Upper lobe of left lung (tissue), 6 donors: Measurements from ENCODE around the gene NAP1L1. TPM values are rescaled to one million over a fixed set of nuclear protein-coding genes. Genes with fewer than 3 reads are reported as not detected.
A peak's percentile ranks its signal among the peaks of the same experiment; 100 is the strongest.

Experiments
- ATAC-seq, 2 donors: fragments of 200-7000 bp; cut with Tn5 transposase; one replicate each; pipeline ENCODE4 v1.9.1; 2022; ENCODE audit warnings: mild to moderate bottlenecking in 2 of 2, moderate library complexity in 2 of 2; ENCODE audit not compliant: low FRiP score in 2 of 2
- DNase-seq, 2 donors: peaks; one replicate each; pipeline ENCODE4 v3.0.0-alpha.2; 2019 to 2020
- H3K27ac ChIP-seq, 4 donors: fragments of 200-600 bp; sonication (generic); one replicate each; pipeline ENCODE4 v1.5.1; 2016 to 2019
- H3K27me3 ChIP-seq, 4 donors: fragments of 200-600 bp; sonication (generic); one replicate each; pipeline ENCODE4 v1.5.1; 2017 to 2019
- H3K36me3 ChIP-seq, 4 donors: fragments of 200-600 bp; sonication (generic); one replicate each; pipeline ENCODE4 v1.5.1; 2016 to 2019
- H3K4me1 ChIP-seq, 4 donors: fragments of 200-600 bp; sonication (generic); one replicate each; pipeline ENCODE4 v1.5.1; 2018 to 2019
- H3K4me3 ChIP-seq, 4 donors: fragments of 200-600 bp; sonication (generic); one replicate each; pipeline ENCODE4 v1.5.1; 2017 to 2019; ENCODE audit warnings: mild to moderate bottlenecking in 2 of 4, moderate library complexity in 1 of 4
- H3K9me3 ChIP-seq, 4 donors: fragments of 200-600 bp; sonication (generic); one replicate each; pipeline ENCODE4 v1.5.1; 2018 to 2019
- EP300 ChIP-seq, 4 donors: sonication (generic); formaldehyde crosslinking; IDR thresholded peaks; one replicate each; pipeline ENCODE4 v1.5.1; 2017; ENCODE audit warnings: antibody characterized with exemption in 4 of 4, control low read depth in 2 of 4
- POLR2A ChIP-seq, 4 donors: fragments of 450-650 bp; IDR thresholded peaks; one replicate each; pipeline ENCODE4 v1.5.1; 2016 to 2017; ENCODE audit warnings: antibody characterized with exemption in 4 of 4, mild to moderate bottlenecking in 2 of 4
- POLR2AphosphoS5 ChIP-seq, 2 donors: sonication (generic); formaldehyde crosslinking; IDR thresholded peaks; one replicate each; pipeline ENCODE4 v1.5.1; 2017; ENCODE audit warnings: antibody characterized with exemption in 2 of 2
- WGBS, 2 donors: methylation state at CpG; one replicate each; pipeline ENCODE4 v1.1.5; 2017 to 2018; 5-methylcytosine and 5-hydroxymethylcytosine counted together
- total RNA-seq, 6 donors: library from RNA; depleted of rRNA in 4 of 6; stranded (reverse); fragments of >200 nt in 4 of 6; gene quantifications; one replicate each; pipeline versions ENCODE4 v1.1.0 to v1.2.1, GENCODE V29; 2016 to 2021
- TF ChIP-seq, protein P1 (sequence below), 6 experiments: fragments of 450-650 bp in 4 of 6; fragments of 200-600 bp in 2 of 6; sonication (generic) in 2 of 6; IDR thresholded peaks; one replicate each; pipeline ENCODE4 v1.5.1; 2016 to 2019; ENCODE audit warnings: antibody characterized with exemption in 6 of 6
- donor health status: DM: no; HTN: no; CAD: no; lungs with moderate emphysema.
- donor health status: DM: no; HTN: yes; CAD: no; lungs with severe emphysema.

Gene NAP1L1
- total RNA-seq, 6 donors from 2014 or later, result 245 to 595 (median 329) TPM

DNA sequence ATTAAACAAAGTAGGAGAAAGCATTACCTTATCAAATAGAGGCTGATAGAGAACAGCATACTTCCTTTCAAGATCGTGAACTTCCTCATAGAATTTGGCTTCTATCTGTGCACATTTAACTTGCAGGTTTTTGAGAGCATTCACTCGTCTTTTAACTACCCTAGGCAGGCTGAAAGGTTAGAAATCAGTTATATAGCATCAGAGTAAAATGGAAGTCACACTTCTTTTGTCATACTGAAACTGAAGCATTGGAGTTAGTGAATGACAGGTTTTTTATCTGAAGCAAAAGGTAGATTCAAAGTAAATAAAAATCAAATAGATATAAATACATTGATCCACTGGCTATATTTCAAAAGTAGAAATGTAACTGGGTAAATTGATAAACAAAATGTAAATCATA lies 24.4 kb downstream of the NAP1L1 start:
- H3K36me3 ChIP-seq, result peaks cover 3 to 99% (median 32%) of the 10 kb centered on the region in 4 donors
- TF ChIP-seq, protein P1, sequence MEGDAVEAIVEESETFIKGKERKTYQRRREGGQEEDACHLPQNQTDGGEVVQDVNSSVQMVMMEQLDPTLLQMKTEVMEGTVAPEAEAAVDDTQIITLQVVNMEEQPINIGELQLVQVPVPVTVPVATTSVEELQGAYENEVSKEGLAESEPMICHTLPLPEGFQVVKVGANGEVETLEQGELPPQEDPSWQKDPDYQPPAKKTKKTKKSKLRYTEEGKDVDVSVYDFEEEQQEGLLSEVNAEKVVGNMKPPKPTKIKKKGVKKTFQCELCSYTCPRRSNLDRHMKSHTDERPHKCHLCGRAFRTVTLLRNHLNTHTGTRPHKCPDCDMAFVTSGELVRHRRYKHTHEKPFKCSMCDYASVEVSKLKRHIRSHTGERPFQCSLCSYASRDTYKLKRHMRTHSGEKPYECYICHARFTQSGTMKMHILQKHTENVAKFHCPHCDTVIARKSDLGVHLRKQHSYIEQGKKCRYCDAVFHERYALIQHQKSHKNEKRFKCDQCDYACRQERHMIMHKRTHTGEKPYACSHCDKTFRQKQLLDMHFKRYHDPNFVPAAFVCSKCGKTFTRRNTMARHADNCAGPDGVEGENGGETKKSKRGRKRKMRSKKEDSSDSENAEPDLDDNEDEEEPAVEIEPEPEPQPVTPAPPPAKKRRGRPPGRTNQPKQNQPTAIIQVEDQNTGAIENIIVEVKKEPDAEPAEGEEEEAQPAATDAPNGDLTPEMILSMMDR (IDR thresholded peaks at IDR 0.05), result no peak
- no peak for TF ChIP-seq EP300 (IDR thresholded peaks at IDR 0.05)
- no peak for TF ChIP-seq POLR2A (IDR thresholded peaks at IDR 0.05)
- TF ChIP-seq POLR2AphosphoS5 (IDR thresholded peaks at IDR 0.05), result no peak
- H3K4me1 ChIP-seq, result no peaks in the 10 kb centered on the region
- ATAC-seq, result no peak
- peaks cover 1 to 6% (median 4%) of the 10 kb centered on the region in 4 donors for H3K9me3 ChIP-seq
- DNase-seq, result no peak
- H3K27ac ChIP-seq, result no peak overlapping the region
- 24 to 34% methylated on average over 2 of the region's 2 CpGs for WGBS, 2 donors
- H3K4me3 ChIP-seq, result no peak overlapping the region
- no peaks in the 10 kb centered on the region for H3K27me3 ChIP-seq

DNA sequence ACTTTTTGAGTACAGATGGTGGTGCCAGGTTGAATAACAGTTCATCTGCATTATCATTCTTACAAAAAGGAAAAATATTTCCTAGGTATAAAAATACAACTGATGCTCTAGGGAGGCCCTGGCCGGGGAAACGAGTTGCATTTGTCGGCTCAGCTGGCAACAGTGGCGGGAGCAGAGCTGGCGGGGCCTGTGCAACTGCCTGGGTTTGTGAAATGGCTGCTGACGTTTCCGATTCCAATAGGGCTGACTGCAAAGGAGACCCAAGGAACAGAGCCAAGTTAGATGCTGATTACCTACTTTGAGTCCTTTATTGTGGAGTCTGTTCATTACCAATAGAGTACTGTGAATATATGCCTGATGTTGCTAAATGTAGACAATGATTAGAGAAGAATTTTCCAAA lies 27.2 kb downstream of the NAP1L1 start:
- no peaks in the 10 kb centered on the region for H3K27me3 ChIP-seq
- H3K36me3 ChIP-seq, result peaks cover 3 to 99% (median 55%) of the 10 kb centered on the region in 4 donors
- H3K4me1 ChIP-seq, result no peaks in the 10 kb centered on the region
- no peak overlapping the region for H3K4me3 ChIP-seq
- DNase-seq, result peak in 1 of 2 donors; percentile 42
- no peak overlapping the region for H3K27ac ChIP-seq
- no peaks in the 10 kb centered on the region for H3K9me3 ChIP-seq
- no peak for ATAC-seq
- TF ChIP-seq EP300 (IDR thresholded peaks at IDR 0.05), result no peak
- TF ChIP-seq POLR2AphosphoS5 (IDR thresholded peaks at IDR 0.05), result no peak
- TF ChIP-seq, protein P1 (IDR thresholded peaks at IDR 0.05), result no peak
- TF ChIP-seq POLR2A (IDR thresholded peaks at IDR 0.05), result no peak
- 92 to 94% methylated on average over 7 of the region's 7 CpGs for WGBS, 2 donors

DNA sequence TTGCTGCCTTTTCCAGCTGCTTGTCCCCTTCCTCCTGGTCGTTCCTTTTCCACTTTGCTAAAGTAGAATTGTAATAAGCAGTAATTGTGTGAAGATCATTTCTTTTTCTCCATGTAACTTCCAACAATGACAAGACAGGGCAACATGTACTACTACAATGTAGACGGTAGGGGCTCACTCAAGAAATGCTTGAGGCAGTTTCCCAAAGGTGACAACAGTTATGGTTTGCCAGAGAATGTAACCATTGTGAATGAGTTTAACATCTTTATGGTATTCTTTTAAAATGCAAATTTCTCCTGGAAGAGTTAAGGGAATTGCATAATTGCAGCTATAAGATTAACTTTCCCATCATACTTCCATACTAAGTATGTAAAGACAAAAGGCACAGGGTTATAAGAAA lies 29.1 kb downstream of the NAP1L1 start:
- peaks cover 3 to 98% (median 64%) of the 10 kb centered on the region in 4 donors for H3K36me3 ChIP-seq

DNA sequence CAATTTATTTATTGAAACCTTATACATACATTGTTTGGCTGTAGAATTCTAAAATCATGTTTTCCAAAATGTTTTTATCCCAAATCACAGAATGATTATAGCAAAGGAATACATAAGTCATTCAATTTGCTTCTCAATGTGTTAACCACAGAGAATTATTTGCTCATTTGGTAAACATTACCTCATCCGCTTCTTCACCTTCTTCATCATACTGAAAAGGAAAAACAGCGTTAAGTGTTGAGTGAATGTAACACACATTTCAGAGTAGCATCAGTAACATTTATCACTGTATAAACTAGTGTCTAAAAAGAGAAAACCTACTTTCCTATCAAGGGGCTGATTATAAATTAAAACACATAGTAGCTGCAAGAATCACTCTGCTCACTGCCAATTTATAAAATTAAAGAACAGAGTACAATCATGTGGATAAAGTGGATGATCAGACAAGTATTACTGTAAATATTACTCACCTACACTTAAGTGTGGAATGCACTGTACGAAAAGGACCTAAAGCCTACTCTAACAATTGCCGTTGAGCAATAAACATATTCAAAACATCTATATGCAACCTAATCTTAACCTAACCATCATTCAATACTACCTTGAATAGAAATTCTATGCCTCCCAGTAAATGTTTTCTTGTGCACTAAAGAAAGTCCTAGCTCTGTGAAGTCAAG lies 34.8 kb downstream of the NAP1L1 start:
- ATAC-seq, result no peak
- no peaks in the 10 kb centered on the region for H3K27me3 ChIP-seq
- H3K9me3 ChIP-seq, result no peaks in the 10 kb centered on the region
- H3K4me3 ChIP-seq, result no peak overlapping the region
- H3K4me1 ChIP-seq, result no peaks in the 10 kb centered on the region
- H3K27ac ChIP-seq, result no peak overlapping the region
- 79 to 80% methylated on average over 4 of the region's 4 CpGs for WGBS, 2 donors
- H3K36me3 ChIP-seq, result peaks cover 3 to 85% (median 48%) of the 10 kb centered on the region in 4 donors
- TF ChIP-seq POLR2AphosphoS5 (IDR thresholded peaks at IDR 0.05) (no peak), POLR2A (IDR thresholded peaks at IDR 0.05) (no peak), EP300 (IDR thresholded peaks at IDR 0.05) (no peak)
- TF ChIP-seq, protein P1 (IDR thresholded peaks at IDR 0.05), result no peak
- no peak for DNase-seq

More for the DNA sequence above, 29.1 kb downstream of the NAP1L1 start:
- ATAC-seq (no peak), DNase-seq (no peak)
- Histone ChIP-seq H3K27me3 (no peaks in the 10 kb centered on the region), H3K4me3 (no peak overlapping the region), H3K4me1 (no peaks in the 10 kb centered on the region), H3K9me3 (no peaks in the 10 kb centered on the region), H3K27ac (no peak overlapping the region)
- TF ChIP-seq EP300 (IDR thresholded peaks at IDR 0.05) (no peak), POLR2AphosphoS5 (IDR thresholded peaks at IDR 0.05) (no peak)
- 80 to 93% methylated on average over 2 of the region's 2 CpGs for WGBS, 2 donors

DNA sequence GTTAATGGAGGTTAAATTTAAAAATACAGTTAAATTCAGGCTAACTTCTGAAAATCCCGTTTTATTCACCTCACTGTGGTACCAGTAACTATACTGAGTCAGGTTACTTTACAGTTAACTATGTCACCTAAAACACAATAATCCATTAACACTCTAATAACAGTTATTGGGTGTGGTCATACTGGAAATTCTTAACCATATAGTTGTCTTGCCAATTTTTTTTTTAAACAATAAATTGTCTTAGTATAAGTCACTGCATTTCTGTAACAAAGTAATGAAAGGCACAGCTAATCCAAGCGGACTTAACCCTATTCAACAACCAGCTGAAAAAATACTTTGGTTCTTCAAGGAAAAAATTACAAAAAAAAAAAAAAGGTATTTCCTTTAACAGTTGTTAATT lies 36.7 kb downstream of the NAP1L1 start:
- Histone ChIP-seq H3K36me3 (peaks cover 0 to 80% (median 30%) of the 10 kb centered on the region in 4 donors), H3K4me3 (no peak overlapping the region), H3K9me3 (no peaks in the 10 kb centered on the region), H3K27ac (no peak overlapping the region), H3K27me3 (no peaks in the 10 kb centered on the region), H3K4me1 (no peaks in the 10 kb centered on the region)
- WGBS, 2 donors, result 89 to 94% methylated on average over 2 of the region's 2 CpGs
- TF ChIP-seq POLR2A (IDR thresholded peaks at IDR 0.05), result no peak
- TF ChIP-seq POLR2AphosphoS5 (IDR thresholded peaks at IDR 0.05), result no peak
- TF ChIP-seq, protein P1 (IDR thresholded peaks at IDR 0.05), result no peak
- no peak for TF ChIP-seq EP300 (IDR thresholded peaks at IDR 0.05)
- no peak for DNase-seq
- no peak for ATAC-seq
